Stimulated activated CD8-positive, alpha-beta memory T cell treated with anti-CD3 and anti-CD28 coated beads, Interleukin-12 subunit alpha, Interleukin-12 subunit beta, amount 100 ng/mL, for 24 hours (primary cell): Measurements from ENCODE around the gene VPS9D1.
A peak's percentile ranks its signal among the peaks of the same experiment; 100 is the strongest.
"Not testable (repeated sequence)": the region's sequence is repeated elsewhere in the genome, so short reads cannot be mapped to it uniquely, and the experiment has no call there.

Experiments
- DNase-seq: peaks from one replicate; pipeline ENCODE4 v3.0.0-alpha.2; 2020; ENCODE audit errors: extremely low read depth

VPS9D1 gene

DNA sequence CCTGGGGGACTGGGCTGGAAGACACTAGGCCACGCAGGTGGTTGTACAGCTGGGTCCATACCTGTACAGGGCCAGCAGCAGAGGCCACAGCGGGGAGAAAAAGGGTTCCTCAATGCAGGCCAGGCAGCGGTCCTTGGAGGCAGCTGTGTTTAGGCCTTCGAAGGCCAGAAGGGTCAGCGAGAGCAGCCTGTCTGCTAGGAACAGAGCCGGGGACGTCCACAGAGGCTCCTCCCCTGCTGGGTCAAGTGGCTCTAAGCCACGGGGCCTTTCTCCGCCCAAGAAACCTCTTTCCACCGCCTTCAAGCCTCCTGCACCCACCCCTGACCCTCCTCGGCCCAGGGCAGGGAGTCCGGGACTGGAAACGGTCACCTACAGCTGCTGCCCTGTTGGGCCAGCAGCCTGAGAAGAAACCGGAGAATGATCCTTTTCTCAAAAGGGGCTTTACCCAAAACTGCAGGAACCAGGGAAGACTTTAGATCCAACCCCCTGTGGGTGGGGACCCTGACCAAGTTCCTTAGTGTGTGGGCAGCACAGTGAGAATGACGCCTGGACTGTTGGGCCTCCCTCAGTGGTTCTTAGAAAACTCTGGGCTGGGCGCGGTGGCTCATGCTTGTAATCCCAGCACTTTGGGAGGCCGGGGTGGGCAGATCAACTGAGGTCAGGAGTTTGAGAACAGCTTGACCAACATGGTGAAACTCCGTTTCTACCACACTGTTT is 10.8 kb downstream of the VPS9D1 start:
- no peak for DNase-seq

DNA sequence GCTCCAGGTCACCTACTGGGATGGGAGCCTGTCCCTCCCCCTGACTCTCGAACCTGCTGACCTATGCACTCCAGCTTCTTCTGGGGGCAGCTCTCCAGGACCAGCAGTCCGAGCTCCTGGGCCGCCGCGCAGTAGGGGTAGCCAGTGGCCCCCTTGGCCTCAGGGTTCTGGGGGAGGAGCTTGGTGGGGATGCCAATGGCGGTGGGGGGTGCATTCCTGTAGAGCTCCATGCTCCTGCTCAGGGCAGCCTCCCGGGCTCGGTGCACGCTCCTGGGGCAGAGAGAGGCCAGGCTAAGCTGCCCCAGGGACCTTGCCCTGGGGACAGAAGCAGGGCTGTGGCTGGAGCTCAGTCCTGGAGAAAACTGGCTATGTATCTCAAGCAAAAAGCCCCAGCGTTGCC is 11.5 kb downstream of the VPS9D1 start:
- DNase-seq, result no peak

DNA sequence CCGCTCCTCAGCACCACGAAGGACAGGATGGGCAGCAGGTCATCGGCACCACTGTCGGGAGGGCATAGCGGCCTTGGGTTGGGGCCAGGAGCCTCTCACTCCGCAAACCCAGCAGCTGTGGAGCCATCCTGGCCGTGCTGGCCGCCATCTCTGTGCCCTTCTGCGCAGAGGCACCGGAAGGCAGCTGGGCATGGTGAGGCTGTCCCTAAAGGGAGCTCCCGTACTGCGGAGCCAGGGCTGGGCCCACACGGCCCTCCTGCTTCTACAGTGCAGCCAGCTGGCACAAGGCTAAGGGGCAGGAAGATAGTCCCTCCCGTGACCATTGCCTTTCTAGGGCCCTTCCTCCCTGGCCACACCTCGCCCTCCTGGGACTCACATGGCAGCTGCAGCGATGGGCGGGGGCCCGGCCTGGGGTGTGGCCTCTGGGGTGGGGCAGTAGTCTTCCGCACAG is 12.2 kb downstream of the VPS9D1 start:
- DNase-seq, result no peak

DNA sequence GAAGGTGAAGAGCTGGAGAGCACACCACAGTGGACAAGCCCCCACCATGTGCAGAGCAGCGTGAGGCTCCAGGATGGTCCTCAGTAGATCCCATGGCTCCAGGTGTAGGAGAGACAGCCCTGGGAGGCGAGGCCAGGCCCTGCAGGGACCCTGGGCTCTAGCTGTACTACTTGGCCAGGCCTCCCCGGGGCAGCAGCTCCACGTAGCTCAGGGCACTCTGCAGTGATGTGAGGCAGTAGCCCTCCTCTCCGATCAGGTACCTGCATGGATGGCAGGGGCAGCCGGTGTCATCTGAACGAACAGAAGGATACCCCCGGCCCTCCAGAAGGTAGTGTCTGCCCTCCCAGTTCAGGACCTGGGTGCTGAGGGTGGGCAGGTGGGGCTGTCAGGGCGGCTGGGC is 13.0 kb downstream of the VPS9D1 start:
- DNase-seq, result no peak

DNA sequence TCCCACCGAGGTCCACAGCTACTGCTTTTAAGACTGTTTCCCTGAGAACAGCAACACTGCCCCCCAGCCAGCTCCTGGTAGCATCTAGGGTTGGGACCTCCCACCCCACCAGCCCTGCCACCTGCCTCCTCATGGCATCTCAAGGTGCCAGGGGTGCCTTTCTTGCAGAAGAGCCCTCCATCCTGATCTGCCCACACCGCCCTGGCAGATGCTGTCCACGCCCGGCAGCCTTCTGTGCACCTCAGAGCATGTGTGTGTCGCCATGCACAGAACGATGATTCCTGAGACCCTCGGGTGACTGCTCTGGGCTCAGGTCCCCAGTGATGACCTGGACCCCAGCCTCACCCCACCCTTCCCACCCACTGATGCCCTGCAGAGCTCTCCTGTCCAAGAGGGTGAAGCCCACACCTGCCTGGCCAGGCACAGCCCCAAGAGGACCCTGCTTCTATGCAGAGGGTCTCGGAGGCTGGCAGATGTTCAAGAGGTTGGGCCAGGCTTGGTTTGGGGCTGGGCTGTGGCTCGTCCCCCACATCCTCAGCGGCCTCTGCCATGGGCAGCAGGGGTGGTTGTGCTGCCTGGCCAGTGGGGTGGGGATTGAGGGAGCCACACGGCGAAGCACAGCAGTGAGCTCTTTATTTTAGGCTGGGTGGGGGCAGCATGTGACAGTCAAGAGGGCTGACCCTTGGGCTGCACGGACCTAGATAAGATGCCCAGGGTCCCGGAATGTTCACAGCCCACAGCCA is 14.0 kb downstream of the VPS9D1 start:
- no peak for DNase-seq

DNA sequence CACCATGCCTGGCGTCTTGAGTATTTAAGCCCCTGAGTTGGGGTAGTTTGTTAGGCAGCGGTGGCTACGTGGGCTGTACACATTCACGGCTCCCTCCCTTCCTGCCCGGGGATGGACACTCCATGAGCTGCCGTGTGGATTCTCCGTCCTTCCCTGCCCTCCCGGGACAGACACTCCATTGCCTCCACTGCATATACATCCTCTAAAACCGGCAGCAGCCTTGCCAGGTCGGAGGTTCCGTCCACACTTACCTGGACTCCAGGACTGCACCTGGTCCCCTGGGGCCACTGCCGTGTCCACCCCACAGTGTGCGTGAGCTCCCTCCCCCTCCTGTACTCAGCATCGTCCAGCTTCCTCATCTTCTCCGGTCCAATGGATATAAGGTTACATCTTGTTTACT is 15.7 kb downstream of the VPS9D1 start:
- DNase-seq, result no peak

DNA sequence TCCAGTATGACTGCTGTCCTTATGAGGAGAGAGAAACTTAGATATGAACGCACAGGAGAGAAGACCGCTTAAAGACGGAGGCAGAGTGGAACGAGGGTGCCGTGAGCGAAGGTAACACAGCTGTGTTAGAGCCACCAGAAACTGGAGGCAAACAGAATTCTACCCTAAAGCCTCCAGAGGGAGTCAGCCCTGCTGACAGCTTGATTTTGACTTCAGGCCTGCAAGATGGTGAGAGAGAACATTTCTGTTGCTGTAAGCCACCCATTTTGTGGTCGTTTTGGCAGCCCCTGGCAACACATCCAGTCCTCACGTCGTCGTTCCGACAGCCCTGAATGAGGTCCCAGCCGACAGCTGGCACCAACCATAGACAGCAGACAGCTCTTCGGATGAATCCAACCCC is 16.4 kb downstream of the VPS9D1 start:
- DNase-seq, result no peak

DNA sequence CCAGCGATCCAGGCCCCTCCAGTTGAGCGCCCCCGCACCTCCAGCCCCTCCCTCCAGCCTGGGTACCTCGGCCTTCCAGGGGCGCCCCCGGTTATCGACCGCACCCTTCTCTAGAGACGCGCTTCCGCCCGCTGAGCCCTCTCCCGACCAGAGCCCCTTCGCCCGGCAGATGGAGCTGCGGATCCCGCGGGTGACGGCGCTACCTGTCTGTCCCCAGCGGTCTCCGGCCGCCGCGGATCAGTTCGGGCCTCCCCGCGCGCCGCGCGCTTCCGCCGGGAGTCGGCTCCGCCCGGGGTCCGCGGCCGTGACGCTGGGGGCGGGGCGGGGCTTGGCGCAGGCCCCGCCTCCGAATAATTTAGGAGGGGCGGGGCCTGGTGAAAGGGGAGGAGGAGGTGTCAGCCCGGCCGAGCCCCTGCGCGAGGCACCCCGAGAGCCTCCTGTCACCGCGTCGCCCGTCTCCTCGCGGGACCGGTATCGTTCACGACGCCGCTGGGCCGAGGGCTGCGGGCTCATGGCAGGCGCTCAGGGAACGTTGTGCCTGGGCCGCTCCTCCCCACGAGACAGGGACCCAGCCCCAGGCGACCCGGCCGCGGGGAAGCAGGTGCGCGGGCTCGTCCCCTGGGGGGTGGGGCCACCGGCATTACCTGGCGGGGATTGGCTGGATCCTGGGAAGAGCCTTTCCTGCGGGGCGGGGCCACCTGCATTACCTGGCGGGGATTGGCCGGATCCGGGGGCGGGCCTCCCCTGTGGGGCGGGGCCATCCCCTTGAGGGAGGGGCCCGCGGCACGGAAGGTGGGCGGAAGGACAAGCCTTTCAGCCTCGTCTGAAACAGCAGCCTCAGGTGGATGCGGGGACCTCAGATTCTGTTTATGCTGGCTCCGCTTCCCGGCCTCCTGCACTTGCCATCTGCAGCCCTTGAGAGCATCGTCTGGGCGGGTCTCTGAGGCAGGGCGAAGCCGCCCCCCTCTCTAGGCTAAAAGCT is 19.0 kb downstream of the VPS9D1 start, which contains the start of gene SPATA2L:
SPATA2L (minus strand) TSS at position 281 of the 982 bp plus-strand sequence. CDS start 473 bp downstream, outside the sequence.
- peak; percentile 93 for DNase-seq

DNA sequence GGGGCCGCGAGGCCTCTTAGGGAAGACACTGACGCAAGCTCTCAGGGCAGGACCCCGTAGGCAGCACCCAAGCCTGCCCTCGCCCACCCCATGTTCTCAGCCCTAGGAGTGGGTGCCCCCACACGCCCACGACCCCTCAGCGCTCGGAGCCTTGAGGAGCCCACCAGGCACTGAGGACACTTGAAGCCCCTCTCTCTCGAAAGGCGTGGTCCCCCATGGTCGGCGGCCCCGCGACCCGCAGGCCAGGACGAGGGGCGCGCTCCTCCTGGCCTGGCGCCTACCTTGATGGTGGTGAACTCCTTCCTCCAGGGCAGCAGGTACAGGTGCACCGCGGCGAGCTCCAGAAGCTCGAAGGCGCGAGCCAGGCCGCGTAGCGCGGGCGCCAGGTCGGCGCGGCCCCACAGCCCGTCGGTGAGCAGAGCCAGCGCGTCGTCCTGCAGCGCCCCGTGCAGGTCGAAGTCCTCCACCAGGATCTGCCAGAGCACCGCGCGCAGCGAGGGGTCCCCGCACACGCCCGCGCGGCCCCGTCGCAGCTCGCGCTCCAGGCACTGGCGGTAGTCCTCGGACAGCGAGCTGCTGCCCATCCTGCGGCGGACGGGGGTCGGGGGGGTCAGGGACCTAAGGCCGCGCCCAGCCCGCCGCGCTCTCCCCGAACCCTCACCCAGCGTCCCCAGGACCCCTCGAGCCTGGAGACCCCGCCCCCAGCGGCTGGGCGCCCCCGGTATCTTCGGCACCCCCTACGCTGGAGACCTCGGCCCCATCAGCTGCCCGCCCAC is 19.9 kb downstream of the VPS9D1 start:
- DNase-seq, result no peak

DNA sequence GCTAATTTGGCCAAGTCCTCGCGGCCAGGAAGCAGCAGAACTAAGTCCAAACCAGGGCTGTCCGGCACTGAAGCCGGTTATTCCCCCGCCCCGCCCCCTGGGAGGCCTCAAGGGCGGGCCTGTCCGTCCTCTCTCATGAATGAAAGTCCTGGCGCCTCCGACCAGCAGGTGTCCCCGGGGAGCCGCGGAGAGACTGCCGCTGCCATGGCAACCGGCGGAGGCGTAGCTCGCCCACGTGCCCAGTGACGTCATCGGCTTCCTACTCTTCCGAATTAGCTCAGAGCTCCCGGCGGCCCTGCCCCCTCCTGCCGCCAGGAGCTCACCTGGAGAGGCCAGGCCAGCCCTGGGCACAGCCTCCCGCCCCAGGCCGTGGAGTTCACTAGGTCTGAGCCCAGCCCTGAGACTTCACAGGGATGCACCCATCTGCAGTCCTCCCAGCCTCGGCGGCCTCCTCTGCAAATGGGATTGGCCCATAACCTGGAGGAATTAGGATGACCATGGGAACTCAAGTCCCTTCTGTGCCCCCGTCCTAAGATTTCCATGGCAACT is 20.5 kb downstream of the VPS9D1 start:
- DNase-seq, result peak; percentile 92

DNA sequence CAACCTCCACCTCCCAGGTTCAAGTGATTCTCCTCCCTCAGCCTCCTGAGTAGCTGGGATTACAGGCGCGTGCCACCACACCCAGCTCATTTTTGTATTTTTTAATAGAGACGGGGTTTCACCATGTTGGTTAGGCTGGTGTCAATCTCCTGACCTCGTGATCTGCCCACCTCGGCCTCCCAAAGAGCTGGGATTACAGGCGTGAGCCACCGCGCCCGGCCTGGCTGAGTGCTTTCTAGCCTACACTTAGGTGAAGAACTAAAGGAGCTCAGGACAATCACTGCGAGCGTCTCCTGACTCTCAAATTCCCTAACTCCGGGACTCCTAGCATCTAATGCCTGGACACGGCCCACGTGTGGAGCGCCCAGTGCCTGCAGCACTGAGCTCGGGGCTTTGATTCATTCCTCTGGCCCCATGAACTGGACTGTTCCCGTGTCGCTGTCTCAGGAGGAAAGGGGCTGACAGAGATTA is 21.0 kb downstream of the VPS9D1 start:
- DNase-seq, result not testable (repeated sequence)

DNA sequence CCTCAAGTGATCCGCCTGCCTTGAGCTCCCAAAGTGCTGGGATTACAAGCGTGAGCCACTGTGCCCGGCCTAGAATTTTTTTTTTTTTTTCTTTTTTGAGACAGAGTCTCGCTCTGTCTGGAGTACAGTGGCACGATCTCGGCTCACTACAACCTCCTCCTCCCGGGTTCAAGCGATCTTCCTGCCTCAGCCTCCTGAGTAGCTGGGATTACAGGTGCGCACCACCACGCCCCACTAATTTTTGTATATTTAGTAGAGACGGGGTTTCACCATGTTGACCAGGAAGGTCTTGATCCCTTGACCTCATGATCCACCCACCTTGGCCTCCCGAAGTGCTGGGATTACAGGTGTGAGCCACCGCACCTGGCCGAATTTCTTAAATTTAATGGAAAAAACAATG is 22.0 kb downstream of the VPS9D1 start:
- DNase-seq, result not testable (repeated sequence)

DNA sequence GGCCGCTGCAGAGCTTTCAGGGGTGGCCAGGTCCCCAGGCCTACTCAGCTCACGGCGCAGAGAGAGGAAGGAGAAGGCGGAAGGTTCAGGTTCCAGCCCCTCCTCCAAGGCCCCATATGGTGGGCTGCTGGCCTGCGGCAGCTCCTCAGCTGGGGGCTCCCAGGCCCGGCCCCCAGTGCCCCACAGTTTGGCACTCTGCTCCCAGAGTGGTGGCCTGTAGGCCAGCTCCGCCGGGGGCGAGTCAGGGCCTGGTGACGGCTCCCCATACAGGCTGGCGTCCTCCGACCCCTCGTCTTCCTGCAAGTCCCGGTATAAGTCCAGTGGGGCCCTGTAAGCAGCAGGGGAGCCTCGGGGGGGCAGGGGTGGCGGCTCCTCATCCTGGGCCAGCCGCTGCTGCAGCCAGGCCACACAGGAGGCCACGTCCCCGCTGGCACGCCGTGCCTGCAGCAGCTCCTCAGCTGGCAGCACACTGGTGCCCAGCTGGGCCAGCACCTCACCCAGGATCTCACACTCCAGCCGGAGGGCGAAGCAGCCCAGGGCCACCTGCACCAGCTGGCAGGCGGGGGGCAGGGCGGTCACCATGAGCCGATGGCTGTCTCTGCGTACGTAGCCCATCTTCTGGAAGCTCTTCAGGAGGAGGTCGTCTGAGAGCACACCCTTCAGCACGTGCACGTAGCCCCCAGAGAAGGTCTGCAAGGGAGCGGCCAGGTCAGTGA is 22.9 kb downstream of the VPS9D1 start:
- no peak for DNase-seq

DNA sequence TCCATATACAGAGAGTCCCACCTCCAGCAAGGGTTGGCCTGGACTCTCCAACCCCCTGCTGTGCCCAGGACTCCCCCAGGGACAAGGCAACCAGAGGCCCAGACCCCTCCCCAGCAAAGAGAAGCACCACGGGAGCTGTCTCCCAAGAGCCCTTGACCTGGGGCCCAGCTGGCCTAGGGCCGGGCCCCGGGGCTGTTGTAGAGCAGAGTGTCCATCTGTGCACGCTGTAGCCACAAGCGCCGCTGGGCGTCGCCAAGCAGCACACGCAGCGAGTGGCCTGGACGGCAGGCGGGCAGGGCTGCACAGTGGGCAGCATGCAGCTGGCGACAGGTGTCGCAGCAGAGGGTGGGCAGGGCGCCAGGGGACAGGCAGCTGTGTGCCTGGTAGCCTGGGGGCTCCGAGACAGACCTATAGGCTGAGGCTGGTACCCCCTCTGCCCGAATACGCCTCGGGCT is 23.5 kb downstream of the VPS9D1 start:
- no peak for DNase-seq

DNA sequence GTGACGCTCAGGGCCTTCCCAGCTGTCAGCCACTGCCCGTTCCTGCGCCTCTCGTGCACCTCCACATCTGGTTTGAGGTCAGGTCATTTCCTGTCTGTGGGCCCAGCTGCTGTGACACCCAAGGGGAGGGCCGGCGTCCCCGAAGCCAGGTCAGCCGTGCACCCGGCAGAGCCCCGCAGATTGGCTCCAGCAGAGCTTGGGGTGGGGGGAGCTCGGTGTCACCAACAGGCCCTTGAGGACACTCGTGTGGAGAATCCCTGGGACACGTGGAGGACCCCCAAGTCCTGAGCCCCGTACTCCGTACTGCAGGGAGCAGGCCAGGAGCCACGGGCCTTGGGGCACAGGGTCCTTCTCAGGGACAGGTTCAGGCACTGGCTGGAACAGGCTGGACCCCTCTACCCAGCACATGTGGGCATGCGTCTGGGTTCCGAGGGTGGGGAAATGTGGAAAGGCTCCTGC is 24.0 kb downstream of the VPS9D1 start:
- no peak for DNase-seq

DNA sequence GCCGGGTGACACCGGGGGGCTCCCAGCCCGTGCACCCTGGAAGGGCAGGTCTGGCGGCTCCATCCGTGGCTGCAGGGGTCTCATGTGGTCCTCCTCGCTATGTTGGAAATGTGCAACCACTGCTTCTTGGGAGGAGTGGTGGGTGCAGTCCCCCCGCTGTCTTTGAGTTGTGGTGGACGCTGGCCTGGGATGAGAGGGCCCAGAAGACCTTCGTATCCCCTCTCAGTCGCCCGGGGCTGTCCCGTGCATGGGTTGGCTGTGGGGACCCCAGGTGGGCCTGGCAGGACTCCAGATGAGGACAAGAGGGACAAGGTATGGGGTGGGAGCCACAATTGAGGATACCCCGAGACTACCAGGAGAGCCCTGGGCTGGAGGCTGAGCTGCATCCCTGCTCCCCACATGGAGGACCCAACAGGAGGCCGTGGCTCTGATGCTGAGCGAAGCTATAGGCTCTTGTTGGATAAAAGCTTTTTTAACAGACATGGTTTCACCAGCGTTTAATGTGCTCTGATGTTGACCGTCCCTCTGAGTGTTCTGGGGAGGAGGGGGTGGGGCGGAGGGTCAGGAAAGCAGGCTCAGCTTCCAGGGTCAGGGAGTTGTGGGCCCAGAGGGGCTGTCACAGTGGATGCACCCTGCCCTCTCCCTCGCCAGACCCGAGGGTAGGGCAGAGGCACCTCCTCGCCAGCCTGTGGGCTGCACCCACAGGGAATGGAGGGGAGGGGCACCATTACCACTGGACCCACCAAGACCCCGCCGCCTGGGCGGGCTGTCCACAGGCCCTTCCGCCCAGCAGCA is 24.6 kb downstream of the VPS9D1 start:
- DNase-seq, result no peak

DNA sequence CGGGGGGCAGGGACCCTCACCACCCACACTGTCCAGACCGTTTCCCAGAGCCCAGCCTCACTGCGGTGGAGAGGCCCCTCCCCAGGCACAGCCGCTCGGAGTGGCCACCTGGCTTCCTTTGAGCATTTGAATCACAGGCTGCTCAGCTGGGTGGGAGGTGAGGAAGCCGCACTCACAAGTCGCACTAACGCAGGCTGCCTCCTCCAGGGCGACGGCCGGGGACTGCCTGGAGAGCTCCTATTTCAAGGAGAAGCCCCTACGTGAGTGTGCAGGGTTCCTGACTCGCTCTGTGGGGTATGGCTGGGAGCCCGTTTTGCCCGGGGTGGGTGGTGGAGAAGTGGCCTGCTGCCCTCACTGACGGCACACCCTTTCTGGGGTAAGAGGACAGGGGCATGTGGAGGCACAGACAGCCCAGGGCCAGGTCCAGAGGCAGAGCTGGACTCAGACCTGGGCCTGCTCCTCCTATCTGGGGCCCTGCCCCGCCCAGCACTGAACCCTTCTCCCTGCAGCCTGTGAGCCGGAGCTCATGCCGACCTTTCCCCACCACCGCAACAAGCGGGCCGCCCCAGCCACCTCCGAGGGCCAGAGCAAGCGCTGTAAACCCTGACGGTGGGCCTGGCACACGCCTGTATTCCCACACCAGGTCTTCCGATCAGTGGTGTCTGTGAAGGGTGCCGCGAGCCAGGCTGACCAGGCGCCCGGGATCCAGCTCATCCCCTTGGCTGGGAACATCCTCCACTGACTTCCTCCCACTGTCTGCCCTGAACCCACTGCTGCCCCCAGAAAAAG is 25.4 kb downstream of the VPS9D1 start:
- DNase-seq, result no peak

DNA sequence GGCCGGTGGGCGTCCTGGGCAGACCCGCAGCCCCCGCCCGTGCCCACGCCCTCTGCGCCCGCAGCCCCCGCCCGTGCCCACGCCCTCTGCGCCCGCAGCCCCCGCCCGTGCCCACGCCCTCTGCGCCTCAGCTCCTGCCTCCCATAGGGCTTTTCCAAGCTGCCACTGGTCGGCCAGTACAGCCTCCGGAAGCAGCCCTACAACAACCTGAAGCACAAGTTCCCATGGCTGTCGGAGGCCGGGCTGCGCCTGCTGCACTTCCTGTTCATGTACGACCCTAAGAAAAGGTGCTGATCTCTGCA is 26.0 kb downstream of the VPS9D1 start:
- DNase-seq, result not testable (repeated sequence)
